HCT116 (cell line): ENCODE measurements around the gene TIAM2. TPM values are rescaled to one million over a fixed set of nuclear protein-coding genes. Genes with fewer than 3 reads are reported as not detected.

Experiments
- ATAC-seq: fragments of 200-7000 bp; cut with Tn5 transposase; 2 replicates; pipeline ENCODE4 v1.9.1; 2020; ENCODE audit warnings: mild to moderate bottlenecking, moderate library complexity
- BruUV-seq: library from RNA; stranded (reverse); fragments of 400-500 nt; replicated peaks from 2 replicates; lab custom pipeline; 2021; lab: Mats Ljungman, UMichigan
- CTCF ChIA-PET: fragments of 300-600 bp; sonication (Branson Sonifier 250); formaldehyde crosslinking; loops from one replicate; lab custom pipeline; 2021; ENCODE audit warnings: antibody characterized with exemption; lab: Charles Lee
- POLR2A ChIA-PET: fragments of 300-600, 350-600 bp; sonication (Branson Sonifier 250); formaldehyde crosslinking; loops from one replicate; lab custom pipeline; 2021; ENCODE audit warnings: antibody characterized with exemption; lab: Charles Lee
- RAD21 ChIA-PET, 2 experiments: fragments of 300-600 bp; sonication (Branson Sonifier 250); formaldehyde crosslinking; loops; one replicate each; lab custom pipeline; 2023; ENCODE audit warnings: low total read pairs in 2 of 2; ENCODE audit not compliant: uncharacterized antibody in 2 of 2, unreplicated experiment in 2 of 2, low non-redundant PET in 1 of 2; lab: Charles Lee
- DNase-seq: peaks from one replicate; pipeline ENCODE4 v3.0.0-alpha.2; 2010; ENCODE audit warnings: low read depth, low spot score
- H2AFZ ChIP-seq: fragments of 200-600 bp; shearing (Covaris generic), sonication (generic); 2 replicates; pipeline ENCODE4 v1.6.1; 2017; ENCODE audit warnings: low read depth, mixed run types, mixed read lengths, antibody characterized with exemption, low read length; ENCODE audit not compliant: poor library complexity, severe bottlenecking
- H3K27ac ChIP-seq: 2 replicates; pipeline ENCODE4 v1.5.1; 2012; ENCODE audit warnings: low read depth, low read length
- H3K27me3 ChIP-seq: fragments of 200-600 bp; sonication (generic); 2 replicates; pipeline ENCODE4 v1.6.1; 2016; ENCODE audit warnings: mixed run types, low read length, mixed read lengths; ENCODE audit not compliant: insufficient read depth
- H3K36me3 ChIP-seq, 2 experiments: fragments of 200-500 bp in 1 of 2; fragments of 200-600 bp in 1 of 2; sonication (Bioruptor generic) in 1 of 2; sonication (generic) in 1 of 2; 2 replicates each; pipeline versions ENCODE4 v1.5.1 to v1.6.1; 2014 to 2016; ENCODE audit warnings: low read length in 2 of 2, inconsistent platforms in 1 of 2, mixed read lengths in 1 of 2, mixed run types in 1 of 2; ENCODE audit not compliant: insufficient read depth in 2 of 2, control insufficient read depth in 1 of 2
- H3K4me1 ChIP-seq, 2 experiments: fragments of 200-600 bp in 1 of 2; sonication (generic) in 1 of 2; 2 replicates each; pipeline versions ENCODE4 v1.5.1 to v1.6.1; 2012 to 2017; ENCODE audit warnings: low read length in 2 of 2, inconsistent platforms in 1 of 2, mild to moderate bottlenecking in 1 of 2, mixed read lengths in 1 of 2, mixed run types in 1 of 2, moderate library complexity in 1 of 2; ENCODE audit not compliant: insufficient read depth in 2 of 2, control insufficient read depth in 1 of 2
- H3K4me2 ChIP-seq: fragments of 200-600 bp; sonication (generic); 2 replicates; pipeline ENCODE4 v1.6.1; 2017; ENCODE audit warnings: mixed run types, low read length, mixed read lengths
- H3K4me3 ChIP-seq, 2 experiments: fragments of 200-600 bp in 1 of 2; sonication (generic) in 1 of 2; replicated peaks in 1 of 2; 2 replicates each; pipeline ENCODE4 v1.5.1; 2011 to 2016; ENCODE audit warnings: low read length in 2 of 2, control low read depth in 1 of 2, low read depth in 1 of 2, mild to moderate bottlenecking in 1 of 2, mixed read lengths in 1 of 2, mixed run types in 1 of 2
- H3K79me2 ChIP-seq: fragments of 200-600 bp; sonication (generic); 2 replicates; pipeline ENCODE4 v1.6.1; 2017; ENCODE audit warnings: mild to moderate bottlenecking, mixed run types, low read length, moderate library complexity, mixed read lengths; ENCODE audit not compliant: insufficient read depth
- H3K9ac ChIP-seq: fragments of 200-600 bp; sonication (generic); 2 replicates; pipeline ENCODE4 v1.6.1; 2016; ENCODE audit warnings: low read length, mixed read lengths
- H3K9me2 ChIP-seq: fragments of 200-600 bp; sonication (generic), shearing (Covaris generic); 2 replicates; pipeline ENCODE4 v1.6.1; 2017; ENCODE audit warnings: mixed run types, mild to moderate bottlenecking, moderate library complexity; ENCODE audit not compliant: insufficient read depth
- H3K9me3 ChIP-seq, 2 experiments: fragments of 200-500 bp in 1 of 2; fragments of 200-600 bp in 1 of 2; sonication (Bioruptor generic) in 1 of 2; sonication (generic) in 1 of 2; 2 replicates each; pipeline ENCODE4 v1.6.1; 2014 to 2017; ENCODE audit warnings: low read length in 2 of 2, mixed read lengths in 2 of 2, inconsistent platforms in 1 of 2, low read depth in 1 of 2, mild to moderate bottlenecking in 1 of 2, mixed run types in 1 of 2, moderate library complexity in 1 of 2; ENCODE audit not compliant: control insufficient read depth in 1 of 2, insufficient read depth in 1 of 2
- H4K20me1 ChIP-seq: fragments of 200-600 bp; sonication (generic), shearing (Covaris generic); 2 replicates; pipeline ENCODE4 v1.6.1; 2017; ENCODE audit warnings: mixed run types, mild to moderate bottlenecking, moderate library complexity; ENCODE audit not compliant: insufficient read depth
- CBX3 ChIP-seq: IDR thresholded peaks from 2 replicates; pipeline ENCODE4 v1.6.1; 2012; ENCODE audit warnings: low read depth
- CEBPB ChIP-seq: IDR thresholded peaks from 2 replicates; pipeline ENCODE4 v1.6.1; 2012; ENCODE audit warnings: low read depth
- EGR1 ChIP-seq: IDR thresholded peaks from 2 replicates; pipeline ENCODE4 v1.6.1; 2012; ENCODE audit warnings: low read depth
- EZH2 ChIP-seq: fragments of 200-600 bp; sonication (generic); IDR thresholded peaks from 2 replicates; pipeline ENCODE4 v1.6.1; 2017; ENCODE audit warnings: antibody characterized with exemption, mixed run types
- EZH2phosphoT487 ChIP-seq: fragments of 200-600 bp; IDR thresholded peaks from 2 replicates; pipeline ENCODE4 v1.6.1; 2018; ENCODE audit warnings: antibody characterized with exemption, borderline replicate concordance
- POLR2A ChIP-seq: IDR thresholded peaks from 2 replicates; pipeline ENCODE4 v1.7.0; 2011; ENCODE audit warnings: borderline replicate concordance; ENCODE audit not compliant: insufficient read depth, insufficient read length; ENCODE audit errors: extremely low read depth
- POLR2AphosphoS5 ChIP-seq: IDR thresholded peaks from 2 replicates; pipeline ENCODE4 v1.6.1; 2011; ENCODE audit warnings: mild to moderate bottlenecking, low read depth, low read length, moderate library complexity
- SIN3A ChIP-seq: IDR thresholded peaks from 2 replicates; pipeline ENCODE4 v1.6.1; 2012; ENCODE audit warnings: low read depth
- YY1 ChIP-seq: IDR thresholded peaks from 2 replicates; pipeline ENCODE4 v1.6.1; 2011; ENCODE audit warnings: low read length, low read depth, moderate library complexity, mild to moderate bottlenecking; ENCODE audit not compliant: insufficient replicate concordance; ENCODE audit errors: extremely low read depth
- ZNF274 ChIP-seq: fragments of 200-500 bp; sonication (Bioruptor generic); IDR thresholded peaks from 2 replicates; pipeline ENCODE4 v1.6.1; 2014; ENCODE audit warnings: mild to moderate bottlenecking, low read depth, low read length, inconsistent platforms
- intact Hi-C: fragments of 100-400 bp; cut with micrococcal nuclease; formaldehyde crosslinking; loops from 2 replicates; pipeline ENCODE4 v1.10.0; 2022
- total RNA-seq: library from RNA; stranded (reverse); gene quantifications from one replicate; pipeline ENCODE4 v1.2.1, GENCODE V29; 2021; ENCODE audit not compliant: unreplicated experiment
- TF ChIP-seq, protein P1 (sequence below): IDR thresholded peaks from 2 replicates; pipeline ENCODE4 v1.6.1; 2011; ENCODE audit warnings: mild to moderate bottlenecking, low read length, moderate library complexity; ENCODE audit not compliant: insufficient replicate concordance; ENCODE audit errors: extremely low read depth

Gene TIAM2
- total RNA-seq, 1 experiment from 2014 or later: 9.4 TPM

DNA sequence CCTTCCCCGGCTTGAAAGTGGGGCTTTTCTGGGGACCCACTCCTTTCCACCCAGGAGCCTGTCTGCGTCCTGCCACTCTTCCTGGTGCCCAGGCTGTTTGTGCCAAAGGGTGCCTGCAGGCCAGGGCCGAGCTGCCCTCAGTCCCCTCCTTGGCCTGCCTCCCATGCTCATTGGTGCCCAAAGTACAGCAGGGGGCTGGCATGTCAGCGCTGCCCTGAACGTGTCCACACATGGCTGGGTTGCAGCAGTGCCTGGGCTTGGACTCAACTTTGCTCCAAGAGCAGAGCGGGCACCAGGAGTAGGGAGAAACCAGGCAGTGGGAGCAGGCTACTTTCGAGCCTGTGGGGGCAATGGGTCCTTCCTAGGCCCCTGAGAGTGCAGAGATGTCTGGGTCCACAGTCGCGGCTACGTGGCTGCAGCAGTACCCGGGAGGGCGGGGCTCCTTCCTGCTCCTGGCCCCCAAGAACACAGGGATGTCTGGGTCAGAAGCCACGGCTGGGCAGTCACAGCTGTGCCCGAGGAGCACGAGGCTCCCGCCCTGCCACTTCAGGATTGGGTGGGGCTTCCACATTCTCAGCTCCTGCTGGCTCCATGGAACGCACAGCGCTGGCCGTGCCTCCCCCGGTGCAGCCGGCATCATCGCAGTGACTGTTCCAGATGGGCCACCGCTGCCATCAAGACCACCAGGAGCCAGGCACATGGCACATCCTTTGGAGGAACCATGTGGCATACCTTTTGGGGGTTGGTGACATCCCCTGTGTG, 218.7 kb downstream of the TIAM2 start:
- intact Hi-C loops: no loop called here
- CTCF ChIA-PET: no interaction called here
- no peaks in the 10 kb centered on the region for H3K36me3 ChIP-seq
- H2AFZ ChIP-seq: no peak overlapping the region
- H3K4me1 ChIP-seq: peaks cover 0 to 7% of the 10 kb centered on the region in 2 experiments; a peak in 2 of 4 replicates
- no peak overlapping the region for H3K9ac ChIP-seq
- H3K4me3 ChIP-seq: no peak overlapping the region
- DNase-seq (no peak), ATAC-seq (no peak)
- H3K9me2 ChIP-seq: no peaks in the 10 kb centered on the region
- no peak overlapping the region for H3K4me2 ChIP-seq
- no peaks in the 10 kb centered on the region for H3K27me3 ChIP-seq
- no peaks in the 10 kb centered on the region for H3K9me3 ChIP-seq
- no peak for TF ChIP-seq YY1
- no peak for TF ChIP-seq CEBPB
- TF ChIP-seq EGR1: no peak
- no peak for TF ChIP-seq POLR2AphosphoS5
- TF ChIP-seq POLR2A: no peak
- no peak for TF ChIP-seq EZH2phosphoT487
- no peak for TF ChIP-seq ZNF274
- TF ChIP-seq, protein P1, sequence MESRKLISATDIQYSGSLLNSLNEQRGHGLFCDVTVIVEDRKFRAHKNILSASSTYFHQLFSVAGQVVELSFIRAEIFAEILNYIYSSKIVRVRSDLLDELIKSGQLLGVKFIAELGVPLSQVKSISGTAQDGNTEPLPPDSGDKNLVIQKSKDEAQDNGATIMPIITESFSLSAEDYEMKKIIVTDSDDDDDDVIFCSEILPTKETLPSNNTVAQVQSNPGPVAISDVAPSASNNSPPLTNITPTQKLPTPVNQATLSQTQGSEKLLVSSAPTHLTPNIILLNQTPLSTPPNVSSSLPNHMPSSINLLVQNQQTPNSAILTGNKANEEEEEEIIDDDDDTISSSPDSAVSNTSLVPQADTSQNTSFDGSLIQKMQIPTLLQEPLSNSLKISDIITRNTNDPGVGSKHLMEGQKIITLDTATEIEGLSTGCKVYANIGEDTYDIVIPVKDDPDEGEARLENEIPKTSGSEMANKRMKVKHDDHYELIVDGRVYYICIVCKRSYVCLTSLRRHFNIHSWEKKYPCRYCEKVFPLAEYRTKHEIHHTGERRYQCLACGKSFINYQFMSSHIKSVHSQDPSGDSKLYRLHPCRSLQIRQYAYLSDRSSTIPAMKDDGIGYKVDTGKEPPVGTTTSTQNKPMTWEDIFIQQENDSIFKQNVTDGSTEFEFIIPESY: no peak
- no peak for TF ChIP-seq CBX3
- TF ChIP-seq EZH2: no peak
- no peak for TF ChIP-seq SIN3A
- no TSS peak for BruUV-seq
- POLR2A ChIA-PET: no interaction called here
- no peak overlapping the region for H3K27ac ChIP-seq
- H3K79me2 ChIP-seq: no peaks in the 10 kb centered on the region
- RAD21 ChIA-PET: no interaction called here
- H4K20me1 ChIP-seq: no peaks in the 10 kb centered on the region
